ENCODE measurements around the gene FYB1. TPM values are rescaled to one million over a fixed set of nuclear protein-coding genes. Genes with fewer than 3 reads are reported as not detected.

FYB1 gene
- total RNA-seq, 1 experiment from 2014 or later = 0.46 TPM

GRCh38 chr5:39076757-39077728 lies 142.3 kb downstream of the FYB1 start:
- Histone ChIP-seq H3K27ac (ENCODE audit: low read length) (peak overlapping the region; percentile 55; the same call in 1 of the 2 replicates), H3K4me3 (ENCODE audit: low read depth in 2 of 2, low read length in 2 of 2) (no peak overlapping the region; a peak in 1 of 4 replicates), H3K9me3 (ENCODE audit: control insufficient read depth, insufficient read depth, low read depth, low read length) (no peaks in the 10 kb centered on the region), H3K36me3 (ENCODE audit: control insufficient read depth, insufficient read depth, low read length) (peaks cover 6% of the 10 kb centered on the region), H3K4me1 (ENCODE audit: control insufficient read depth, insufficient read depth, low read length) (peaks cover 21% of the 10 kb centered on the region; the same call in 1 of the 2 replicates), H3K27me3 (ENCODE audit: control insufficient read depth, insufficient read depth, low read length) (no peaks in the 10 kb centered on the region)
- DNase-seq (ENCODE audit: low read depth, low spot score) (no peak), ATAC-seq (no peak)
- intact Hi-C loops (cut with micrococcal nuclease; ENCODE audit: unreplicated experiment) (loop anchor here (5.0 to 10.0 kb wide), 2 partner anchors 85 to 232 kb away; partner anchors contain the start of gene OSMR), in situ Hi-C loops (cut with HindIII; ENCODE audit: low pct_unique_long_range_greater_than_20kb, low sequenced_read_pairs) (no loop called here)
- no TSS peak for BruUV-seq (replicated peaks)
- no peak for TF ChIP-seq REST (IDR thresholded peaks at IDR 0.05; ENCODE audit: insufficient read depth in 1 of 2, low read depth in 2 of 2, low read length in 1 of 2)
- no peak for TF ChIP-seq POLR2AphosphoS5 (IDR thresholded peaks at IDR 0.05; ENCODE audit: low read depth, low read length)
- no peak for TF ChIP-seq CTCF (IDR thresholded peaks at IDR 0.05)
- no peak for TF ChIP-seq TCF7L2 (IDR thresholded peaks at IDR 0.05; ENCODE audit: low read depth, low read length)
- no peak for TF ChIP-seq SIN3A (IDR thresholded peaks at IDR 0.05; ENCODE audit: borderline replicate concordance, insufficient read depth, low read depth, low read length)
- ChIA-PET POLR2A (interaction anchor here (0.7 kb wide), 1 partner anchor 45 kb away, joined by 6 read pairs; no protein-coding TSS in a partner anchor), CTCF (interaction anchor here (0.7 kb wide), 1 partner anchor 165 kb away, joined by 4 read pairs; no protein-coding TSS in a partner anchor)

GRCh38 chr5:39076101-39076756 lies 143.1 kb downstream of the FYB1 start:
- no peak overlapping the region; a peak in 1 of 4 replicates for H3K4me3 ChIP-seq (ENCODE audit: low read depth in 2 of 2, low read length in 2 of 2)
- in situ Hi-C loops (cut with HindIII; ENCODE audit: low pct_unique_long_range_greater_than_20kb, low sequenced_read_pairs) (no loop called here), intact Hi-C loops (cut with micrococcal nuclease; ENCODE audit: unreplicated experiment) (loop anchor here (5.0 to 10.0 kb wide), 2 partner anchors 84 to 231 kb away; partner anchors contain the start of gene OSMR)
- peaks cover 23% of the 10 kb centered on the region; the same call in 1 of the 2 replicates for H3K4me1 ChIP-seq (ENCODE audit: control insufficient read depth, insufficient read depth, low read length)
- no peaks in the 10 kb centered on the region for H3K9me3 ChIP-seq (ENCODE audit: control insufficient read depth, insufficient read depth, low read depth, low read length)
- BruUV-seq (replicated peaks) = TSS peak; percentile 73
- ATAC-seq (no peak), DNase-seq (ENCODE audit: low read depth, low spot score) (no peak)
- TF ChIP-seq POLR2AphosphoS5 (IDR thresholded peaks at IDR 0.05; ENCODE audit: low read depth, low read length) = no peak
- TF ChIP-seq TCF7L2 (IDR thresholded peaks at IDR 0.05; ENCODE audit: low read depth, low read length) = no peak
- TF ChIP-seq SIN3A (IDR thresholded peaks at IDR 0.05; ENCODE audit: borderline replicate concordance, insufficient read depth, low read depth, low read length) = no peak
- TF ChIP-seq REST (IDR thresholded peaks at IDR 0.05; ENCODE audit: insufficient read depth in 1 of 2, low read depth in 2 of 2, low read length in 1 of 2) = no peak
- TF ChIP-seq CTCF (IDR thresholded peaks at IDR 0.05) = no peak
- POLR2A ChIA-PET = interaction anchor here (0.7 kb wide), 1 partner anchor 46 kb away, joined by 6 read pairs; no protein-coding TSS in a partner anchor
- peaks cover 6% of the 10 kb centered on the region for H3K36me3 ChIP-seq (ENCODE audit: control insufficient read depth, insufficient read depth, low read length)
- H3K27me3 ChIP-seq (ENCODE audit: control insufficient read depth, insufficient read depth, low read length) = no peaks in the 10 kb centered on the region
- peak overlapping the region; percentile 55; the same call in 1 of the 2 replicates for H3K27ac ChIP-seq (ENCODE audit: low read length)
- CTCF ChIA-PET = interaction anchor here (0.6 to 0.7 kb wide), 2 partner anchors 74 to 166 kb away, joined by 4 read pairs; no protein-coding TSS in a partner anchor

Measured in Panc1 (cell line).